GM12878 (cell line): ENCODE data around the gene ACVR1B. TPM values are rescaled to one million over a fixed set of nuclear protein-coding genes. Genes with fewer than 3 reads are reported as not detected.

ENCODE experiments used
- ATAC-seq: fragments of 200-7000 bp; cut with Tn5 transposase; 3 replicates; pipeline ENCODE4 v1.9.1; 2020; ENCODE audit warnings: mild to moderate bottlenecking, moderate library complexity
- BruUV-seq: library from RNA; stranded (reverse); fragments of 400-500 nt; replicated peaks from 2 replicates; lab custom pipeline; 2021; lab: Mats Ljungman, UMichigan
- CTCF ChIA-PET: fragments of 300-600 bp; sonication (Branson Sonifier 250); formaldehyde crosslinking; extraction: SDS; loops from one replicate; lab custom pipeline; 2021; ENCODE audit warnings: inconsistent platforms; lab: Yijun Ruan, JAX
- POLR2A ChIA-PET: fragments of 350-600 bp; formaldehyde crosslinking; extraction: SDS; loops from one replicate; lab custom pipeline; 2021; ENCODE audit warnings: inconsistent platforms; lab: Charles Lee
- RAD21 ChIA-PET: fragments of 300-600 bp; sonication (Branson Sonifier 250); formaldehyde crosslinking; loops from one replicate; lab custom pipeline; 2023; ENCODE audit warnings: antibody characterized with exemption; ENCODE audit not compliant: unreplicated experiment; lab: Charles Lee
- SMC1A ChIA-PET: fragments of 300-600 bp; sonication (Branson Sonifier 250); formaldehyde crosslinking; loops from one replicate; lab custom pipeline; 2023; ENCODE audit not compliant: unreplicated experiment, uncharacterized antibody; lab: Charles Lee
- DNase-seq: peaks from one replicate; pipeline ENCODE4 v3.0.0-alpha.2; 2011; ENCODE audit warnings: low read depth, low spot score
- FAIRE-seq: peaks from 3 replicates; lab custom pipeline; 2011; peaks lifted over from hg19 to GRCh38; lab: Jason Lieb, UNC
- H2AFZ ChIP-seq: 2 replicates; pipeline ENCODE4 v1.6.0; 2011; ENCODE audit warnings: low read depth, low read length, control low read depth; ENCODE audit not compliant: control insufficient read depth
- H3K27ac ChIP-seq: 2 replicates; pipeline ENCODE4 v1.5.1; 2011; ENCODE audit warnings: control low read depth; ENCODE audit not compliant: control insufficient read depth, insufficient read depth
- H3K27me3 ChIP-seq, 2 experiments: replicated peaks in 1 of 2; 2 replicates each; pipeline versions ENCODE4 v1.6.0 to v1.6.1; 2011; ENCODE audit warnings: low read length in 1 of 2; ENCODE audit not compliant: control insufficient read depth in 2 of 2, insufficient read depth in 2 of 2
- H3K36me3 ChIP-seq, 2 experiments: 2 replicates each; pipeline ENCODE4 v1.5.1; 2011; ENCODE audit warnings: low read length in 1 of 2; ENCODE audit not compliant: control insufficient read depth in 2 of 2, insufficient read depth in 2 of 2
- H3K4me1 ChIP-seq: 2 replicates; pipeline ENCODE4 v1.6.1; 2011; ENCODE audit warnings: mild to moderate bottlenecking, low read length, moderate library complexity, mixed read lengths; ENCODE audit not compliant: control insufficient read depth, insufficient read depth
- H3K4me2 ChIP-seq: 2 replicates; pipeline ENCODE4 v1.6.0; 2011; ENCODE audit warnings: control low read depth; ENCODE audit not compliant: control insufficient read depth, insufficient read depth
- H3K4me3 ChIP-seq: fragments of 200-600 bp; sonication (generic); 2 replicates; pipeline ENCODE4 v1.5.1; 2016
- H3K79me2 ChIP-seq: 2 replicates; pipeline ENCODE4 v1.6.0; 2011; ENCODE audit warnings: low read length; ENCODE audit not compliant: control insufficient read depth, insufficient read depth
- H3K9ac ChIP-seq: 2 replicates; pipeline ENCODE4 v1.8.0; 2011; ENCODE audit warnings: low read length, control low read depth, mixed read lengths; ENCODE audit not compliant: control insufficient read depth, insufficient read depth
- H3K9me3 ChIP-seq: replicated peaks from 3 replicates; pipeline ENCODE4 v1.5.1; 2011; ENCODE audit warnings: mild to moderate bottlenecking, low read length; ENCODE audit not compliant: control insufficient read depth, insufficient read depth
- H4K20me1 ChIP-seq: 2 replicates; pipeline ENCODE4 v1.6.0; 2011; ENCODE audit not compliant: control insufficient read depth, insufficient read depth
- CHD1 ChIP-seq: IDR thresholded peaks from 2 replicates; pipeline ENCODE4 v1.6.1; 2012; ENCODE audit warnings: low read depth, low read length, improper control_type of control experiment
- MXI1 ChIP-seq: fragments of 150-350 bp; IDR thresholded peaks from 2 replicates; pipeline ENCODE4 v1.6.1; 2011; ENCODE audit warnings: low read depth, mild to moderate bottlenecking, inconsistent platforms, low read length, improper control_type of control experiment
- MYB ChIP-seq: fragments of 150-350 bp; IDR thresholded peaks from 2 replicates; pipeline ENCODE4 v1.6.1; 2014; ENCODE audit warnings: mild to moderate bottlenecking, low read depth, low read length, borderline replicate concordance
- MYC ChIP-seq: IDR thresholded peaks from 2 replicates; pipeline ENCODE4 v1.6.1; 2011; ENCODE audit warnings: mild to moderate bottlenecking, low read length, moderate library complexity, inconsistent platforms; ENCODE audit not compliant: insufficient read depth, insufficient replicate concordance, insufficient read length, severe bottlenecking
- POLR2A ChIP-seq: IDR thresholded peaks from 2 replicates; pipeline ENCODE4 v1.6.1; 2011; ENCODE audit warnings: low read depth, mild to moderate bottlenecking, low read length
- SMC3 ChIP-seq: IDR thresholded peaks from 2 replicates; pipeline ENCODE4 v1.6.1; 2011; ENCODE audit warnings: low read length, improper control_type of control experiment, borderline replicate concordance
- SUPT20H ChIP-seq: IDR thresholded peaks from 2 replicates; pipeline ENCODE4 v1.6.1; 2011; ENCODE audit warnings: low read depth, mild to moderate bottlenecking, low read length, moderate library complexity, borderline replicate concordance; ENCODE audit not compliant: control insufficient read depth
- WGBS: methylation state at CpG from one replicate; pipeline ENCODE4 v1.1.6; 2016; ENCODE audit warnings: low lambda C conversion rate; ENCODE audit not compliant: insufficient replicate concordance, insufficient coverage; ENCODE audit errors: missing lambda C conversion rate; 5-methylcytosine and 5-hydroxymethylcytosine counted together
- in situ Hi-C: fragments of 300-500 bp; cut with MboI; formaldehyde crosslinking; loops from 9 replicates; pipeline ENCODE4 v1.14.3; 2018; ENCODE audit warnings: mixed read lengths
- intact Hi-C: fragments of 100-400 bp; cut with micrococcal nuclease; formaldehyde crosslinking; loops from one replicate; pipeline ENCODE4 v1.14.2; 2022; ENCODE audit not compliant: unreplicated experiment
- polyA plus RNA-seq, 11 experiments: library from polyadenylated mRNA; depleted of rRNA in 4 of 11; unstranded in 6 of 11; stranded (reverse) in 5 of 11; fragments of >200 nt; fragmentation: Nextera tagmentation in 4 of 11; fragmentation: Illumina TruSeq in 1 of 11; extraction: Ambion mirVana in 4 of 11; extraction: Trizol in 1 of 11; gene quantifications; 1 replicate in 1 of 11; 2 replicates in 10 of 11; pipeline versions ENCODE4 v1.2.1 to v1.2.3, GENCODE V29; 2011 to 2016; ENCODE audit warnings: inconsistent platforms in 2 of 11, missing spikeins in 2 of 11, low read depth in 1 of 11
- total RNA-seq, 4 experiments: library from RNA; depleted of rRNA in 3 of 4; stranded (reverse); fragments of >200 nt in 3 of 4; fragmentation: Illumina TruSeq in 1 of 4; extraction: Trizol in 1 of 4; gene quantifications; 2 replicates each; pipeline versions ENCODE4 v1.2.1 to v1.2.3, GENCODE V29; 2013 to 2021
- TF ChIP-seq, protein P1 (sequence below): fragments of 450-650 bp; IDR thresholded peaks from 2 replicates; pipeline ENCODE4 v1.6.1; 2017; ENCODE audit warnings: antibody characterized with exemption, mild to moderate bottlenecking, moderate library complexity
- TF ChIP-seq, protein P2 (sequence below): IDR thresholded peaks from 2 replicates; pipeline ENCODE4 v1.6.1; 2011; ENCODE audit warnings: low read depth, mild to moderate bottlenecking, low read length, moderate library complexity, borderline replicate concordance; ENCODE audit errors: extremely low read depth
- TF ChIP-seq, protein P3 (sequence below): fragments of 150-350 bp; IDR thresholded peaks from 2 replicates; pipeline ENCODE4 v1.6.1; 2016; ENCODE audit warnings: low read depth, low read length

ACVR1B gene
- total and polyA plus RNA-seq, 10 of the 15 experiments (the other 5 are each of a cell fraction or from before 2014, with no cell fraction given), result 0.02 to 0.69 (median 0.16) TPM; not detected in 2

DNA sequence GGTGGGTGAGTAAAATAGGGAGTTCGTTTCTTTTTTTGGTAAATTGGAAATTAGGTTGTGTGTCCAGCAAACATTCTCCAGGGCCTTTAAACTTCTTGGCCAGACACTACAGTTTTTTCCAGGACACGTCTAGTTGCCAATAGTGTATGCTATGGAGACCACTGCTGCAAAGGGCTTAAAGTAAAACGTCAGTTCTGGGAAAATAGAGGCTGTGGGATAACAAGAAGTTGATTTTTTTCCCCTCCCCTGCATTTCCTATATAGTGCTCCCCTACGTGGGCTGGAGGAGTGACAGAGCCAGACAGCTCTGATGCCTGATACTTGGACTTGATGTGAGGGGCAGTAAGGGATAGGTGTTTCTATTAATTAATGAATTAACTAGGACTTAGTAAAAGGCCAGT, 2.4 kb downstream of the ACVR1B start:
- ChIA-PET RAD21 (no interaction called here), CTCF (no interaction called here), POLR2A (interaction anchor here (1.0 kb wide), 1 partner anchor 42 kb away, joined by 3 read pairs; no protein-coding TSS in a partner anchor), SMC1A (no interaction called here)
- no peak overlapping the region for H3K4me2 ChIP-seq
- H3K27ac ChIP-seq, result no peak overlapping the region
- peaks cover 4% of the 10 kb centered on the region for H3K4me1 ChIP-seq
- BruUV-seq, result no TSS peak
- H3K27me3 ChIP-seq, result peaks cover 0 to 6% of the 10 kb centered on the region in 2 experiments
- H4K20me1 ChIP-seq, result no peaks in the 10 kb centered on the region
- H3K9me3 ChIP-seq, result no peaks in the 10 kb centered on the region; the same call in 2 of the 3 replicates
- TF ChIP-seq POLR2A (no peak), SMC3 (no peak), SUPT20H (no peak), MYB (no peak), CHD1 (no peak), MYC (no peak), MXI1 (no peak)
- TF ChIP-seq, protein P1, sequence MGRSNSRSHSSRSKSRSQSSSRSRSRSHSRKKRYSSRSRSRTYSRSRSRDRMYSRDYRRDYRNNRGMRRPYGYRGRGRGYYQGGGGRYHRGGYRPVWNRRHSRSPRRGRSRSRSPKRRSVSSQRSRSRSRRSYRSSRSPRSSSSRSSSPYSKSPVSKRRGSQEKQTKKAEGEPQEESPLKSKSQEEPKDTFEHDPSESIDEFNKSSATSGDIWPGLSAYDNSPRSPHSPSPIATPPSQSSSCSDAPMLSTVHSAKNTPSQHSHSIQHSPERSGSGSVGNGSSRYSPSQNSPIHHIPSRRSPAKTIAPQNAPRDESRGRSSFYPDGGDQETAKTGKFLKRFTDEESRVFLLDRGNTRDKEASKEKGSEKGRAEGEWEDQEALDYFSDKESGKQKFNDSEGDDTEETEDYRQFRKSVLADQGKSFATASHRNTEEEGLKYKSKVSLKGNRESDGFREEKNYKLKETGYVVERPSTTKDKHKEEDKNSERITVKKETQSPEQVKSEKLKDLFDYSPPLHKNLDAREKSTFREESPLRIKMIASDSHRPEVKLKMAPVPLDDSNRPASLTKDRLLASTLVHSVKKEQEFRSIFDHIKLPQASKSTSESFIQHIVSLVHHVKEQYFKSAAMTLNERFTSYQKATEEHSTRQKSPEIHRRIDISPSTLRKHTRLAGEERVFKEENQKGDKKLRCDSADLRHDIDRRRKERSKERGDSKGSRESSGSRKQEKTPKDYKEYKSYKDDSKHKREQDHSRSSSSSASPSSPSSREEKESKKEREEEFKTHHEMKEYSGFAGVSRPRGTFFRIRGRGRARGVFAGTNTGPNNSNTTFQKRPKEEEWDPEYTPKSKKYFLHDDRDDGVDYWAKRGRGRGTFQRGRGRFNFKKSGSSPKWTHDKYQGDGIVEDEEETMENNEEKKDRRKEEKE, result no peak
- TF ChIP-seq, protein P2, sequence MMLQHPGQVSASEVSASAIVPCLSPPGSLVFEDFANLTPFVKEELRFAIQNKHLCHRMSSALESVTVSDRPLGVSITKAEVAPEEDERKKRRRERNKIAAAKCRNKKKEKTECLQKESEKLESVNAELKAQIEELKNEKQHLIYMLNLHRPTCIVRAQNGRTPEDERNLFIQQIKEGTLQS, result no peak
- TF ChIP-seq, protein P3, sequence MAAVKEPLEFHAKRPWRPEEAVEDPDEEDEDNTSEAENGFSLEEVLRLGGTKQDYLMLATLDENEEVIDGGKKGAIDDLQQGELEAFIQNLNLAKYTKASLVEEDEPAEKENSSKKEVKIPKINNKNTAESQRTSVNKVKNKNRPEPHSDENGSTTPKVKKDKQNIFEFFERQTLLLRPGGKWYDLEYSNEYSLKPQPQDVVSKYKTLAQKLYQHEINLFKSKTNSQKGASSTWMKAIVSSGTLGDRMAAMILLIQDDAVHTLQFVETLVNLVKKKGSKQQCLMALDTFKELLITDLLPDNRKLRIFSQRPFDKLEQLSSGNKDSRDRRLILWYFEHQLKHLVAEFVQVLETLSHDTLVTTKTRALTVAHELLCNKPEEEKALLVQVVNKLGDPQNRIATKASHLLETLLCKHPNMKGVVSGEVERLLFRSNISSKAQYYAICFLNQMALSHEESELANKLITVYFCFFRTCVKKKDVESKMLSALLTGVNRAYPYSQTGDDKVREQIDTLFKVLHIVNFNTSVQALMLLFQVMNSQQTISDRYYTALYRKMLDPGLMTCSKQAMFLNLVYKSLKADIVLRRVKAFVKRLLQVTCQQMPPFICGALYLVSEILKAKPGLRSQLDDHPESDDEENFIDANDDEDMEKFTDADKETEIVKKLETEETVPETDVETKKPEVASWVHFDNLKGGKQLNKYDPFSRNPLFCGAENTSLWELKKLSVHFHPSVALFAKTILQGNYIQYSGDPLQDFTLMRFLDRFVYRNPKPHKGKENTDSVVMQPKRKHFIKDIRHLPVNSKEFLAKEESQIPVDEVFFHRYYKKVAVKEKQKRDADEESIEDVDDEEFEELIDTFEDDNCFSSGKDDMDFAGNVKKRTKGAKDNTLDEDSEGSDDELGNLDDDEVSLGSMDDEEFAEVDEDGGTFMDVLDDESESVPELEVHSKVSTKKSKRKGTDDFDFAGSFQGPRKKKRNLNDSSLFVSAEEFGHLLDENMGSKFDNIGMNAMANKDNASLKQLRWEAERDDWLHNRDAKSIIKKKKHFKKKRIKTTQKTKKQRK, result no peak
- intact Hi-C loops, result no loop called here
- H3K9ac ChIP-seq, result no peak overlapping the region
- DNase-seq, result no peak
- H3K4me3 ChIP-seq, result no peak overlapping the region
- no peaks in the 10 kb centered on the region for H3K79me2 ChIP-seq
- no peak overlapping the region for H2AFZ ChIP-seq
- no peaks in the 10 kb centered on the region for H3K36me3 ChIP-seq
- 20% methylated on average over 4 of the region's 4 CpGs for WGBS
- no peak for ATAC-seq
- in situ Hi-C loops, result no loop called here
- FAIRE-seq, result no peak
